Astrocyte (in vitro differentiated cells and primary cell): Measurements from ENCODE around the gene ALK.

Experiments used
- EZH2 ChIP-seq: IDR thresholded peaks from 2 replicates; pipeline ENCODE4 v1.6.1; 2012; ENCODE audit warnings: mild to moderate bottlenecking, low read length, inconsistent platforms; ENCODE audit not compliant: insufficient read depth
- TF ChIP-seq, protein P1 (sequence below): IDR thresholded peaks from 2 replicates; pipeline ENCODE4 v1.5.1; 2011; ENCODE audit warnings: low read depth, mild to moderate bottlenecking, inconsistent platforms, low read length, moderate library complexity; ENCODE audit not compliant: insufficient read depth

DNA sequence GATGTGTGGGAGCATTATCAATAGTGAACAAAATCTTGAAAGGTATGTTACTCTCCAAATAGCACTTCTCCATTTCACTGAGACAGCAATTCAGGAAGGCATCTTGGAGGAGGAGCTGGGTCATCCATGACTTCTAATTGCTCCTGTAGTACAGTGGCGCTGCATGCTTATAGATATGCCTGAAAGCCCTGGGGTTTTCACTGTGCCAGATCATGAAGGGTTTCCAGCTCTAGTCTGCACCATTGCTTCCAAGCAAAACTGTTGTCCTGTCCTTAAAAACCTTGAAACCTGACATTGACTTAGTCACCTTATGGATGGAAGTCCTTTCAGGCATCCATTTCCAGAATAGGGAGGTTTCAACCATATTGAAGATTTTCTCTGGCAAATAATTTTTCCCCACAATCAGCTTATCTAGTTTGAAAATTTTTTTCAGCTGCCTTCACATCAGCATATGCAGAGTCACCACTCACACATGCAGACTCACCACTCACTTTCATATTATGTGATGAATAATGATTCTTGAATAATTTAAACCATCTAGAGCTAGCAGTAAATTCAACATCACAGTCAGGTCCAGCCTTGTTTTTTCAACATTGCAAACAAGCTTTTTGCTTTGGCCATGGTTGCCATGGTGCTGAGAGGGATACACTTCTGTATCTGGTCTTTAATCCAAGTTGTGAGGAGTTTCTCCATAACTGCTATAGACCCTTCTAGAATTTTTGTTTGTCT is 509.0 kb downstream of the ALK start:
- TF ChIP-seq, protein P1, sequence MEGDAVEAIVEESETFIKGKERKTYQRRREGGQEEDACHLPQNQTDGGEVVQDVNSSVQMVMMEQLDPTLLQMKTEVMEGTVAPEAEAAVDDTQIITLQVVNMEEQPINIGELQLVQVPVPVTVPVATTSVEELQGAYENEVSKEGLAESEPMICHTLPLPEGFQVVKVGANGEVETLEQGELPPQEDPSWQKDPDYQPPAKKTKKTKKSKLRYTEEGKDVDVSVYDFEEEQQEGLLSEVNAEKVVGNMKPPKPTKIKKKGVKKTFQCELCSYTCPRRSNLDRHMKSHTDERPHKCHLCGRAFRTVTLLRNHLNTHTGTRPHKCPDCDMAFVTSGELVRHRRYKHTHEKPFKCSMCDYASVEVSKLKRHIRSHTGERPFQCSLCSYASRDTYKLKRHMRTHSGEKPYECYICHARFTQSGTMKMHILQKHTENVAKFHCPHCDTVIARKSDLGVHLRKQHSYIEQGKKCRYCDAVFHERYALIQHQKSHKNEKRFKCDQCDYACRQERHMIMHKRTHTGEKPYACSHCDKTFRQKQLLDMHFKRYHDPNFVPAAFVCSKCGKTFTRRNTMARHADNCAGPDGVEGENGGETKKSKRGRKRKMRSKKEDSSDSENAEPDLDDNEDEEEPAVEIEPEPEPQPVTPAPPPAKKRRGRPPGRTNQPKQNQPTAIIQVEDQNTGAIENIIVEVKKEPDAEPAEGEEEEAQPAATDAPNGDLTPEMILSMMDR: no peak
- no peak for TF ChIP-seq EZH2
